K562 (cell line): ENCODE results near the gene GNG14. TPM values are rescaled to one million over a fixed set of nuclear protein-coding genes. Genes with fewer than 3 reads are reported as not detected.

ENCODE experiments used
- ASH1L ChIP-seq: fragments of 450-650 bp; IDR thresholded peaks from 2 replicates; pipeline ENCODE4 v1.6.1; 2018; ENCODE audit warnings: borderline replicate concordance, mild to moderate bottlenecking, low read depth; ENCODE audit not compliant: partially characterized antibody
- CBFA2T2 ChIP-seq: fragments of 450-650 bp; conservative IDR thresholded peaks from 2 replicates; pipeline ENCODE4 v1.6.1; 2017; ENCODE audit warnings: mild to moderate bottlenecking
- CBX1 ChIP-seq: sonication (generic); IDR thresholded peaks from 2 replicates; pipeline ENCODE4 v1.6.1; 2016; ENCODE audit warnings: antibody characterized with exemption, low read depth, mild to moderate bottlenecking
- CREB1 ChIP-seq, 2 experiments: sonication (generic) in 1 of 2; formaldehyde crosslinking in 1 of 2; IDR thresholded peaks; 2 replicates each; pipeline versions ENCODE4 v1.6.1 to v1.8.0; 2012 to 2022; ENCODE audit warnings: inconsistent platforms in 1 of 2, mild to moderate bottlenecking in 1 of 2, missing genetic modification reagents in 1 of 2, moderate library complexity in 1 of 2
- ELF2 ChIP-seq: fragments of 250-450 bp; sonication (Bioruptor Pico); IDR thresholded peaks from 2 replicates; pipeline ENCODE4 v1.5.0; 2021; ENCODE audit warnings: mild to moderate bottlenecking
- ESRRB ChIP-seq: fragments of 250-450 bp; sonication (Bioruptor Pico); IDR thresholded peaks from 2 replicates; pipeline ENCODE4 v1.5.0; 2020; ENCODE audit warnings: mild to moderate bottlenecking, moderate library complexity, borderline replicate concordance
- ETV1 ChIP-seq: fragments of 450-650 bp; conservative IDR thresholded peaks from 2 replicates; pipeline ENCODE4 v1.6.1; 2016; ENCODE audit warnings: missing genetic modification characterization, control low read depth, low read depth, missing compliant biosample characterization
- EZH2 ChIP-seq: IDR thresholded peaks from 2 replicates; pipeline ENCODE4 v1.6.1; 2012; ENCODE audit warnings: low read depth, mild to moderate bottlenecking, inconsistent platforms, low read length, borderline replicate concordance
- HNRNPLL ChIP-seq: fragments of 200-400 bp; formaldehyde crosslinking; IDR thresholded peaks from 2 replicates; pipeline ENCODE4 v1.6.1; 2017; ENCODE audit warnings: low read length, low read depth, mild to moderate bottlenecking; ENCODE audit not compliant: poor library complexity, severe bottlenecking
- HSF4 ChIP-seq: fragments of 250-450 bp; sonication (Bioruptor Pico); IDR thresholded peaks from 2 replicates; pipeline ENCODE4 v2.1.2; 2022; ENCODE audit warnings: mild to moderate bottlenecking, moderate library complexity, borderline replicate concordance
- JUNB ChIP-seq: fragments of 450-650 bp; formaldehyde crosslinking; conservative IDR thresholded peaks from 2 replicates; pipeline ENCODE4 v1.4.0; 2020; ENCODE audit warnings: mild to moderate bottlenecking
- MCM7 ChIP-seq, 2 experiments: fragments of 450-650 bp; IDR thresholded peaks; 2 replicates each; pipeline ENCODE4 v1.6.1; 2016 to 2018
- MYC ChIP-seq, 2 experiments: fragments of 250-450 bp in 1 of 2; sonication (Bioruptor Pico) in 1 of 2; IDR thresholded peaks; 2 replicates each; pipeline versions ENCODE4 v1.5.1 to v1.6.1; 2012 to 2021; ENCODE audit warnings: low read depth in 2 of 2, borderline replicate concordance in 1 of 2, improper control_type of control experiment in 1 of 2, low read length in 1 of 2, mild to moderate bottlenecking in 1 of 2, moderate library complexity in 1 of 2
- PHF21A ChIP-seq: fragments of 450-650 bp; IDR thresholded peaks from 2 replicates; pipeline ENCODE4 v1.6.1; 2017; ENCODE audit warnings: low read depth, borderline replicate concordance
- POLR2G ChIP-seq: fragments of 200-400 bp; formaldehyde crosslinking; IDR thresholded peaks from 2 replicates; pipeline ENCODE4 v1.6.1; 2017; ENCODE audit warnings: low read depth, mild to moderate bottlenecking, antibody characterized with exemption, low read length, moderate library complexity
- PYGO2 ChIP-seq: fragments of 450-650 bp; IDR thresholded peaks from 2 replicates; pipeline ENCODE4 v1.6.1; 2016; ENCODE audit warnings: mild to moderate bottlenecking, missing genetic modification characterization, moderate library complexity, missing compliant biosample characterization
- SIRT6 ChIP-seq: IDR thresholded peaks from one replicate; pipeline ENCODE4 v1.6.1; 2012; ENCODE audit warnings: low read depth, mild to moderate bottlenecking, control low read depth, inconsistent platforms, low read length, moderate library complexity
- SREBF2 ChIP-seq: sonication (generic); formaldehyde crosslinking; IDR thresholded peaks from 2 replicates; pipeline ENCODE4 v1.4.0; 2020; ENCODE audit warnings: mild to moderate bottlenecking, missing genetic modification reagents
- ZNF780A ChIP-seq: fragments of 250-450 bp; sonication (Bioruptor Pico); IDR thresholded peaks from 2 replicates; pipeline ENCODE4 v1.5.0; 2021; ENCODE audit warnings: mild to moderate bottlenecking
- ZSCAN29 ChIP-seq: fragments of 450-650 bp; IDR thresholded peaks from 2 replicates; pipeline ENCODE4 v1.6.1; 2017
- polyA plus RNA-seq, 8 experiments: library from polyadenylated mRNA; depleted of rRNA in 4 of 8; stranded (reverse) in 5 of 8; unstranded in 3 of 8; fragments of >200 nt; fragmentation: Nextera tagmentation in 2 of 8; fragmentation: Illumina TruSeq in 1 of 8; extraction: Ambion mirVana in 2 of 8; extraction: Trizol in 1 of 8; gene quantifications; 2 replicates each; pipeline versions ENCODE4 v1.2.1 to v1.2.3, GENCODE V29; 2011 to 2014; ENCODE audit warnings: inconsistent platforms in 1 of 8, missing spikeins in 1 of 8
- total RNA-seq, 7 experiments: library from RNA; depleted of rRNA in 6 of 7; stranded (reverse); fragments of >200 nt in 6 of 7; fragmentation: Illumina TruSeq in 2 of 7; extraction: Trizol in 2 of 7; gene quantifications; 2 replicates each; pipeline versions ENCODE4 v1.2.1 to v1.2.3, GENCODE V29; 2011 to 2021; ENCODE audit warnings: low replicate concordance in 1 of 7
- TF ChIP-seq, protein P1 (sequence below), 2 experiments: fragments of 450-650 bp in 1 of 2; sonication (generic) in 1 of 2; formaldehyde crosslinking; conservative IDR thresholded peaks; 2 replicates each; pipeline versions ENCODE4 v1.4.0 to v1.8.1; 2020 to 2022; ENCODE audit warnings: mild to moderate bottlenecking in 1 of 2, missing genetic modification reagents in 1 of 2
- TF ChIP-seq, protein P2 (sequence below): sonication (generic); formaldehyde crosslinking; IDR thresholded peaks from 2 replicates; pipeline ENCODE4 v1.9.0; 2022; ENCODE audit warnings: mild to moderate bottlenecking, missing genetic modification reagents
- TF ChIP-seq, protein P3 (sequence below): fragments of 250-450 bp; sonication (Bioruptor Pico); IDR thresholded peaks from 2 replicates; pipeline ENCODE4 v1.5.0; 2021; ENCODE audit warnings: mild to moderate bottlenecking, borderline replicate concordance
- TF ChIP-seq, protein P4 (sequence below): sonication (generic); formaldehyde crosslinking; IDR thresholded peaks from 2 replicates; pipeline ENCODE4 v1.5.0; 2020; ENCODE audit warnings: missing genetic modification reagents

Gene GNG14
- total and polyA plus RNA-seq, 9 of the 15 experiments (the other 6 are each of a cell fraction or from before 2014, with no cell fraction given): not detected

DNA sequence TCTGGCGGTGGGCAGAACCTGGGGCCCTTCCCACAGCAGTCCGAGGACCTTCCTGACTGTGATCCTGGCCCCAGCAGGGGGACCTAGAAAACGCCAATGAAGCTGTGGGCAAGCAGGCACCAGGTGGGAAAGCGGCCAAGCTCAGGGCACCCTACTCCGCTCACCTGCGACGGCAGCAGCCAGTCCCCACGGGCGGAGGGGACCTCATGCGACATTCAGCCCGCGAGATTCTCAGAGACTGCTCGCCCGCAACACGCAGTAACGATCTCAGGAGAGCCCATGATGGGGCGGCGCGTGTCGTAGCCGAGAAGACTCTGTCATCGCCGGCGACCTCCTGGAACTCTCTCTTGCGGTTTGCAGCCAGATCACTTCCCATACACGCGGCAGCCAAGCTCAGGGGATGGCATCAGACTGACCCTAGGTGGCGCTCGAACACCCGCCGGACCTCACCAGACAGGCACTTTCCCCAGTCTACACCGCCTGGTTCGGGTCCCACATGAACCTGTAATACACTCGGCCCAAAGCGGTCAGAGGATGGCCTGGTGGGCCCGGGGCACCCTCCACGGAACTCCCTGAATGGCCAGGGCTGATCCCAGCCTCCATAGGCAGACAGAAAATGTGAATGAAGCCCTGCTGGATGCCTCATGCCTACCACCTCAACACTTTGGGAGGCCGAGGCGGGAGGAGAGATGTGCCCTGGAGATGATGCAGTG is 47.7 kb upstream of the GNG14 start (continued):
- TF ChIP-seq CREB1 (IDR thresholded peaks at IDR 0.05) (peak; percentile 19; the same call in 1 of the 2 replicates), CREB1 (CRISPR knock-in tag; IDR thresholded peaks at IDR 0.05) (peak; percentile 57; the same call in 1 of the 2 replicates), PYGO2 (no peak), ZSCAN29 (peak; percentile 84), HNRNPLL (no peak), CBFA2T2 (no peak), ESRRB (no peak), SIRT6 (no peak), ELF2 (CRISPR knock-in tag) (no peak), MCM7 (IDR thresholded peaks at IDR 0.05) (no peak), PHF21A (no peak), JUNB (CRISPR knock-in tag) (no peak), ZNF780A (no peak), ASH1L (no peak), MYC (IDR thresholded peaks at IDR 0.05; ENCODE audit: low read depth, low read length) (peak; percentile 82), MYC (CRISPR knock-in tag; IDR thresholded peaks at IDR 0.05; ENCODE audit: borderline replicate concordance, low read depth) (no peak), SREBF2 (CRISPR knock-in tag) (no peak), HSF4 (CRISPR knock-in tag) (no peak), ETV1 (tag) (no peak), POLR2G (peak; percentile 63), CBX1 (peak; percentile 59; the same call in 1 of the 2 replicates), EZH2 (no peak)
- TF ChIP-seq, protein P1, sequence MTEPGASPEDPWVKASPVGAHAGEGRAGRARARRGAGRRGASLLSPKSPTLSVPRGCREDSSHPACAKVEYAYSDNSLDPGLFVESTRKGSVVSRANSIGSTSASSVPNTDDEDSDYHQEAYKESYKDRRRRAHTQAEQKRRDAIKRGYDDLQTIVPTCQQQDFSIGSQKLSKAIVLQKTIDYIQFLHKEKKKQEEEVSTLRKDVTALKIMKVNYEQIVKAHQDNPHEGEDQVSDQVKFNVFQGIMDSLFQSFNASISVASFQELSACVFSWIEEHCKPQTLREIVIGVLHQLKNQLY (CRISPR knock-in tag; conservative IDR thresholded peaks at IDR 0.05): no peak
- TF ChIP-seq, protein P2, sequence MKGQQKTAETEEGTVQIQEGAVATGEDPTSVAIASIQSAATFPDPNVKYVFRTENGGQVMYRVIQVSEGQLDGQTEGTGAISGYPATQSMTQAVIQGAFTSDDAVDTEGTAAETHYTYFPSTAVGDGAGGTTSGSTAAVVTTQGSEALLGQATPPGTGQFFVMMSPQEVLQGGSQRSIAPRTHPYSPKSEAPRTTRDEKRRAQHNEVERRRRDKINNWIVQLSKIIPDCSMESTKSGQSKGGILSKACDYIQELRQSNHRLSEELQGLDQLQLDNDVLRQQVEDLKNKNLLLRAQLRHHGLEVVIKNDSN (CRISPR knock-in tag): 0 out of 2 replicates have a peak, but pooled peaks have one; percentile 28
- TF ChIP-seq, protein P3, sequence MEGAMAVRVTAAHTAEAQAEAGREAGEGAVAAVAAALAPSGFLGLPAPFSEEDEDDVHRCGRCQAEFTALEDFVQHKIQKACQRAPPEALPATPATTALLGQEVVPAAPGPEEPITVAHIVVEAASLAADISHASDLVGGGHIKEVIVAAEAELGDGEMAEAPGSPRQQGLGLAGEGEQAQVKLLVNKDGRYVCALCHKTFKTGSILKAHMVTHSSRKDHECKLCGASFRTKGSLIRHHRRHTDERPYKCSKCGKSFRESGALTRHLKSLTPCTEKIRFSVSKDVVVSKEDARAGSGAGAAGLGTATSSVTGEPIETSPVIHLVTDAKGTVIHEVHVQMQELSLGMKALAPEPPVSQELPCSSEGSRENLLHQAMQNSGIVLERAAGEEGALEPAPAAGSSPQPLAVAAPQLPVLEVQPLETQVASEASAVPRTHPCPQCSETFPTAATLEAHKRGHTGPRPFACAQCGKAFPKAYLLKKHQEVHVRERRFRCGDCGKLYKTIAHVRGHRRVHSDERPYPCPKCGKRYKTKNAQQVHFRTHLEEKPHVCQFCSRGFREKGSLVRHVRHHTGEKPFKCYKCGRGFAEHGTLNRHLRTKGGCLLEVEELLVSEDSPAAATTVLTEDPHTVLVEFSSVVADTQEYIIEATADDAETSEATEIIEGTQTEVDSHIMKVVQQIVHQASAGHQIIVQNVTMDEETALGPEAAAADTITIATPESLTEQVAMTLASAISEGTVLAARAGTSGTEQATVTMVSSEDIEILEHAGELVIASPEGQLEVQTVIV: no peak
- TF ChIP-seq, protein P4, sequence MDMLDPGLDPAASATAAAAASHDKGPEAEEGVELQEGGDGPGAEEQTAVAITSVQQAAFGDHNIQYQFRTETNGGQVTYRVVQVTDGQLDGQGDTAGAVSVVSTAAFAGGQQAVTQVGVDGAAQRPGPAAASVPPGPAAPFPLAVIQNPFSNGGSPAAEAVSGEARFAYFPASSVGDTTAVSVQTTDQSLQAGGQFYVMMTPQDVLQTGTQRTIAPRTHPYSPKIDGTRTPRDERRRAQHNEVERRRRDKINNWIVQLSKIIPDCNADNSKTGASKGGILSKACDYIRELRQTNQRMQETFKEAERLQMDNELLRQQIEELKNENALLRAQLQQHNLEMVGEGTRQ (CRISPR knock-in tag): no peak
